CD4-positive, CD25-positive, alpha-beta regulatory T cell (primary cell): Measurements from ENCODE around the gene ADGRD2. TPM values are rescaled to one million over a fixed set of nuclear protein-coding genes. Genes with fewer than 3 reads are reported as not detected.

Experiments used
- ATAC-seq, 2 donors: fragments of 150-1000 bp; cut with Tn5 transposase; one replicate each; pipeline ENCODE4 v1.10.0; 2021; ENCODE audit warnings: low read depth in 2 of 2, moderate number of reproducible peaks in 2 of 2, moderate library complexity in 1 of 2
- DNase-seq, 3 donors: peaks; one replicate each; pipeline versions ENCODE4 v3.0.0 to v3.0.0-alpha.2; 2012 to 2022; ENCODE audit warnings: mixed read lengths in 1 of 3
- H3K27ac ChIP-seq: one replicate; pipeline ENCODE4 v1.7.0; 2013; ENCODE audit warnings: mild to moderate bottlenecking, low read length; ENCODE audit not compliant: insufficient read depth, poor library complexity, severe bottlenecking
- H3K27me3 ChIP-seq: one replicate; pipeline ENCODE4 v1.7.0; 2013; ENCODE audit warnings: low read length; ENCODE audit not compliant: control insufficient read depth, insufficient read depth
- H3K36me3 ChIP-seq: one replicate; pipeline ENCODE4 v1.7.0; 2013; ENCODE audit warnings: mild to moderate bottlenecking, low read length, moderate library complexity; ENCODE audit not compliant: control insufficient read depth, insufficient read depth
- H3K4me1 ChIP-seq: 2 replicates; pipeline ENCODE4 v1.7.0; 2013; ENCODE audit warnings: mild to moderate bottlenecking, low read length; ENCODE audit not compliant: insufficient read depth, control insufficient read depth, poor library complexity, severe bottlenecking
- H3K4me3 ChIP-seq: one replicate; pipeline ENCODE4 v1.7.0; 2013; ENCODE audit warnings: low read depth, mild to moderate bottlenecking, low read length, moderate library complexity
- H3K9me3 ChIP-seq, 2 experiments: 1 replicate in 1 of 2; 2 replicates in 1 of 2; pipeline ENCODE4 v1.7.0; 2013; ENCODE audit warnings: low read length in 2 of 2, mild to moderate bottlenecking in 1 of 2, moderate library complexity in 1 of 2; ENCODE audit not compliant: control insufficient read depth in 2 of 2
- H3K27ac Mint-ChIP-seq, 3 donors: one replicate each; pipeline ENCODE4 v1.8.0; 2020 to 2022; ENCODE audit warnings: mild to moderate bottlenecking in 3 of 3, mixed read lengths in 3 of 3, moderate library complexity in 2 of 3
- H3K27me3 Mint-ChIP-seq: one replicate; pipeline ENCODE4 v1.8.0; 2022; ENCODE audit warnings: mild to moderate bottlenecking, mixed read lengths
- H3K36me3 Mint-ChIP-seq: one replicate; pipeline ENCODE4 v1.8.0; 2020; ENCODE audit warnings: mixed read lengths
- H3K4me1 Mint-ChIP-seq, 4 donors: one replicate each; pipeline ENCODE4 v1.8.0; 2020 to 2022; ENCODE audit warnings: mixed read lengths in 4 of 4, mild to moderate bottlenecking in 1 of 4
- H3K4me3 Mint-ChIP-seq, 4 donors: one replicate each; pipeline ENCODE4 v1.8.0; 2020 to 2022; ENCODE audit warnings: mild to moderate bottlenecking in 4 of 4, mixed read lengths in 4 of 4, moderate library complexity in 3 of 4
- H3K9me3 Mint-ChIP-seq, 7 donors: one replicate each; pipeline ENCODE4 v1.8.0; 2020 to 2022; ENCODE audit warnings: mixed read lengths in 7 of 7, mild to moderate bottlenecking in 3 of 7, moderate library complexity in 2 of 7
- polyA plus RNA-seq, 4 donors: library from polyadenylated mRNA; unstranded; fragments of 300-500 nt; fragmentation: Illumina TruSeq; gene quantifications; one replicate each; pipeline ENCODE4 v1.2.3, GENCODE V29; 2021
- total RNA-seq: library from RNA; stranded (reverse); gene quantifications from one replicate; pipeline ENCODE4 v1.2.3, GENCODE V29; 2022

ADGRD2 gene
- total and polyA plus RNA-seq, 5 donors from 2014 or later, result not detected

GRCh38 chr9:124502711-124503702, 52.8 kb downstream of the ADGRD2 start:
- peaks cover 0 to 3% (median 0%) of the 10 kb centered on the region in 7 donors for H3K9me3 Mint-ChIP-seq
- no peaks in the 10 kb centered on the region for H3K9me3 ChIP-seq
- no peak overlapping the region for H3K27ac Mint-ChIP-seq
- H3K36me3 Mint-ChIP-seq, result no peaks in the 10 kb centered on the region
- ATAC-seq (no peak), DNase-seq (no peak)
- H3K27me3 Mint-ChIP-seq, result peaks cover 33% of the 10 kb centered on the region
- no peak overlapping the region for H3K4me3 ChIP-seq
- H3K4me1 Mint-ChIP-seq, result peaks cover 0 to 9% (median 0%) of the 10 kb centered on the region in 4 donors
- H3K27ac ChIP-seq, result no peak overlapping the region
- no peaks in the 10 kb centered on the region for H3K27me3 ChIP-seq
- peaks cover 4% of the 10 kb centered on the region for H3K4me1 ChIP-seq
- H3K36me3 ChIP-seq, result no peaks in the 10 kb centered on the region
- H3K4me3 Mint-ChIP-seq, result peak overlapping the region in 1 of 4 donors; percentile 79

GRCh38 chr9:124503713-124504529, 53.7 kb downstream of the ADGRD2 start:
- no peak overlapping the region for H3K27ac Mint-ChIP-seq
- no peak for DNase-seq
- Histone ChIP-seq H3K9me3 (no peaks in the 10 kb centered on the region), H3K36me3 (no peaks in the 10 kb centered on the region), H3K4me3 (no peak overlapping the region), H3K4me1 (peaks cover 4% of the 10 kb centered on the region), H3K27me3 (no peaks in the 10 kb centered on the region), H3K27ac (no peak overlapping the region)
- H3K4me1 Mint-ChIP-seq, result peaks cover 0 to 9% (median 0%) of the 10 kb centered on the region in 4 donors
- H3K9me3 Mint-ChIP-seq, result peaks cover 0 to 3% (median 0%) of the 10 kb centered on the region in 7 donors
- peak overlapping the region in 3 of 4 donors; percentile 75 to 81 (median 79) for H3K4me3 Mint-ChIP-seq
- H3K36me3 Mint-ChIP-seq, result no peaks in the 10 kb centered on the region
- peaks cover 40% of the 10 kb centered on the region for H3K27me3 Mint-ChIP-seq
- no peak for ATAC-seq

GRCh38 chr9:124504530-124505005, 54.3 kb downstream of the ADGRD2 start:
- no peaks in the 10 kb centered on the region for H3K36me3 Mint-ChIP-seq
- H3K4me1 Mint-ChIP-seq, result peaks cover 0 to 9% (median 0%) of the 10 kb centered on the region in 4 donors
- Histone ChIP-seq H3K27ac (no peak overlapping the region), H3K36me3 (no peaks in the 10 kb centered on the region), H3K4me3 (no peak overlapping the region), H3K27me3 (no peaks in the 10 kb centered on the region), H3K4me1 (peaks cover 4% of the 10 kb centered on the region), H3K9me3 (no peaks in the 10 kb centered on the region)
- H3K27me3 Mint-ChIP-seq, result peaks cover 35% of the 10 kb centered on the region
- no peak overlapping the region for H3K27ac Mint-ChIP-seq
- H3K9me3 Mint-ChIP-seq, result peaks cover 0 to 3% (median 0%) of the 10 kb centered on the region in 7 donors
- no peak for DNase-seq
- no peak overlapping the region for H3K4me3 Mint-ChIP-seq
- no peak for ATAC-seq

GRCh38 chr9:124505006-124505900, 55.0 kb downstream of the ADGRD2 start:
- DNase-seq (no peak), ATAC-seq (no peak)
- no peak overlapping the region for H3K27ac Mint-ChIP-seq

GRCh38 chr9:124505901-124506346, 55.7 kb downstream of the ADGRD2 start:
- Histone ChIP-seq H3K36me3 (no peaks in the 10 kb centered on the region), H3K4me3 (no peak overlapping the region), H3K27ac (no peak overlapping the region), H3K4me1 (peaks cover 4% of the 10 kb centered on the region), H3K27me3 (no peaks in the 10 kb centered on the region), H3K9me3 (no peaks in the 10 kb centered on the region)
- Mint-ChIP-seq H3K9me3 (peaks cover 0 to 3% (median 0%) of the 10 kb centered on the region in 7 donors), H3K36me3 (no peaks in the 10 kb centered on the region), H3K4me3 (no peak overlapping the region), H3K27me3 (peaks cover 35% of the 10 kb centered on the region), H3K4me1 (peaks cover 0 to 9% (median 0%) of the 10 kb centered on the region in 4 donors), H3K27ac (no peak overlapping the region)
- ATAC-seq (no peak), DNase-seq (no peak)

More at GRCh38 chr9:124505006-124505900, 55.0 kb downstream of the ADGRD2 start:
- H3K9me3 Mint-ChIP-seq, result peaks cover 0 to 3% (median 0%) of the 10 kb centered on the region in 7 donors
- Histone ChIP-seq H3K27ac (no peak overlapping the region), H3K27me3 (no peaks in the 10 kb centered on the region), H3K4me1 (peaks cover 4% of the 10 kb centered on the region), H3K9me3 (no peaks in the 10 kb centered on the region), H3K4me3 (no peak overlapping the region), H3K36me3 (no peaks in the 10 kb centered on the region)
- no peaks in the 10 kb centered on the region for H3K36me3 Mint-ChIP-seq
- H3K4me1 Mint-ChIP-seq, result peaks cover 0 to 9% (median 0%) of the 10 kb centered on the region in 4 donors
- no peak overlapping the region for H3K4me3 Mint-ChIP-seq
- H3K27me3 Mint-ChIP-seq, result peaks cover 35% of the 10 kb centered on the region

- no peak overlapping the region for H3K27ac Mint-ChIP-seq
- peaks cover 0 to 9% (median 0%) of the 10 kb centered on the region in 4 donors for H3K4me1 Mint-ChIP-seq
- H3K4me3 Mint-ChIP-seq, result no peak overlapping the region
- Histone ChIP-seq H3K36me3 (no peaks in the 10 kb centered on the region), H3K4me1 (peaks cover 4% of the 10 kb centered on the region), H3K9me3 (no peaks in the 10 kb centered on the region), H3K27me3 (no peaks in the 10 kb centered on the region), H3K27ac (no peak overlapping the region), H3K4me3 (no peak overlapping the region)
- ATAC-seq, result no peak
- H3K9me3 Mint-ChIP-seq, result peaks cover 0 to 3% (median 0%) of the 10 kb centered on the region in 7 donors
- H3K36me3 Mint-ChIP-seq, result no peaks in the 10 kb centered on the region
- no peak for DNase-seq
- peaks cover 35% of the 10 kb centered on the region for H3K27me3 Mint-ChIP-seq
Measured at GRCh38 chr9:124506433-124506832, 56.2 kb downstream of the ADGRD2 start.
